Bronchial epithelial cell (primary cell): ENCODE data around the gene PIAS4. TPM values are rescaled to one million over a fixed set of nuclear protein-coding genes. Genes with fewer than 3 reads are reported as not detected.

Experiments used
- DNase-seq: peaks from one replicate; pipeline ENCODE4 v3.0.0-alpha.2; 2010; ENCODE audit warnings: low read depth
- FAIRE-seq: peaks from 2 replicates; lab custom pipeline; 2011; peaks lifted over from hg19 to GRCh38; lab: Jason Lieb, UNC
- H3K27me3 ChIP-seq: 2 replicates; pipeline ENCODE4 v1.5.1; 2011; ENCODE audit warnings: low read length; ENCODE audit not compliant: control insufficient read depth, insufficient read depth
- H3K36me3 ChIP-seq: 2 replicates; pipeline ENCODE4 v1.5.1; 2011; ENCODE audit warnings: low read length; ENCODE audit not compliant: control insufficient read depth, insufficient read depth
- H3K4me3 ChIP-seq: 2 replicates; pipeline ENCODE4 v1.5.1; 2011; ENCODE audit warnings: mild to moderate bottlenecking, low read depth, low read length, control low read depth
- total RNA-seq: library from RNA; depleted of rRNA; stranded (reverse); fragments of >200 nt; gene quantifications from 2 replicates; pipeline ENCODE4 v1.2.1, GENCODE V29; 2014
- TF ChIP-seq, protein P1 (sequence below): IDR thresholded peaks from 2 replicates; pipeline ENCODE4 v1.5.1; 2011; ENCODE audit warnings: mild to moderate bottlenecking, moderate library complexity, low read length, control low read depth, inconsistent platforms; ENCODE audit not compliant: insufficient read depth, severe bottlenecking

Gene PIAS4
- total RNA-seq, 1 donor from 2014 or later: 10.0 TPM

DNA sequence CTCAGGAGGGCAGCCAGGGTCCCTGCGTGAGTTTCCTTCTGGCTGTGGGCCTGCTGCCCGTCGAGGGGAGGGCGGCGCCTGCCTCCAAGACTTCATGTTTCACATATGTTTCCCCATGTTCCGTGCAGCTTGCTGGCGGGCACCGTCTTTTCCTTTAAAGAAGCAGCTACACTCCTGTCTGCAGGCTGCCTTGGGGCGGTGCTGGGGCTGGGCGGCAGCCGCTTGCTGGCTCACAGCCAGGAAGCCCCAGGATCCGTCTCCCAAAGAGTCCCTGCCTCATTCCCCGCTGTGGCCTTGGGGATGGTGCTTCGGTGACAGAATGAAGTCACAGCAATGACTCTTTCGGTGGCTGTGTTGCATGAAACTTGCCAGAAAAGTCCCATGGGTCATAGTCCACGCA, 24.9 kb downstream of the PIAS4 start:
- Histone ChIP-seq H3K36me3 (peaks cover 12% of the 10 kb centered on the region), H3K27me3 (no peaks in the 10 kb centered on the region), H3K4me3 (no peak overlapping the region)
- no peak for FAIRE-seq
- DNase-seq: no peak
- TF ChIP-seq, protein P1, sequence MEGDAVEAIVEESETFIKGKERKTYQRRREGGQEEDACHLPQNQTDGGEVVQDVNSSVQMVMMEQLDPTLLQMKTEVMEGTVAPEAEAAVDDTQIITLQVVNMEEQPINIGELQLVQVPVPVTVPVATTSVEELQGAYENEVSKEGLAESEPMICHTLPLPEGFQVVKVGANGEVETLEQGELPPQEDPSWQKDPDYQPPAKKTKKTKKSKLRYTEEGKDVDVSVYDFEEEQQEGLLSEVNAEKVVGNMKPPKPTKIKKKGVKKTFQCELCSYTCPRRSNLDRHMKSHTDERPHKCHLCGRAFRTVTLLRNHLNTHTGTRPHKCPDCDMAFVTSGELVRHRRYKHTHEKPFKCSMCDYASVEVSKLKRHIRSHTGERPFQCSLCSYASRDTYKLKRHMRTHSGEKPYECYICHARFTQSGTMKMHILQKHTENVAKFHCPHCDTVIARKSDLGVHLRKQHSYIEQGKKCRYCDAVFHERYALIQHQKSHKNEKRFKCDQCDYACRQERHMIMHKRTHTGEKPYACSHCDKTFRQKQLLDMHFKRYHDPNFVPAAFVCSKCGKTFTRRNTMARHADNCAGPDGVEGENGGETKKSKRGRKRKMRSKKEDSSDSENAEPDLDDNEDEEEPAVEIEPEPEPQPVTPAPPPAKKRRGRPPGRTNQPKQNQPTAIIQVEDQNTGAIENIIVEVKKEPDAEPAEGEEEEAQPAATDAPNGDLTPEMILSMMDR: no peak

DNA sequence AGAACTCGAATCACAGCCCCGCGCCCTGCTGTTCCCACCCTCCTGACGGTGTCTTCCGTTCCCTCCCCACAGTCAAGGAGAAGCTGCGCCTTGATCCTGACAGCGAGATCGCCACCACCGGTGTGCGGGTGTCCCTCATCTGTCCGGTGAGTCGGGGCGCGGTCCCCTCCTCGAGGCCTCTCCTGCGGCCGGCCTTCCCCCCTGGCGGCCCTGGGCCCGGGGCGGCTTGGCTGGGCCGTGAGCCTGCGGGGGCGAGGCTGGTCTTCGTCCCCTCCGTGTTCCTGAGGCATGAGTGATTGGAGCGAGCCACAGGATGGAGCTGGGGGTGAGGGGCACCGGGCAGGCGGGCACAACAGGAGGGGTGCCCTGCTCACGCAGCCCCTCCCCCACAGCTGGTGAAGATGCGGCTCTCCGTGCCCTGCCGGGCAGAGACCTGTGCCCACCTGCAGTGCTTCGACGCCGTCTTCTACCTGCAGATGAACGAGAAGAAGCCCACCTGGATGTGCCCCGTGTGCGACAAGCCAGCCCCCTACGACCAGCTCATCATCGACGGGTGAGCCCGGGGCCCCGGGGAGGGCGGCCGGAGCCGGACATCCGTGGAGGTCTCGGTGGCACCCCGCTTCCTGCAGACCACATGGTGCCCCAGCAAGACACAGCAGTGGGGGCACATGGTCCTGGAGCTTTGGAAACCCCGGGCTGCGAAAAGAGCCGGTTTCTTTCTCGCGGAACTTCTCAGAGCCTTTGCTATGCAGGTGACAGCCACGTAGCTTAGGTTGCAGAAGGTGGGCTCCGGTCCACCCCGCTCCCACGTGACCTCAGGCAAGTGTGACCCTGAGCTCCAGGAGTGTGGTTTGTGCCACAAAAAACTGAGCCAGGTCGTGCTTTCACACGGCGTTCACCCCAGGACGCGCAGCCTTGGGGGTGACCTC, 25.8 kb downstream of the PIAS4 start:
- FAIRE-seq (no peak), DNase-seq (no peak)
- H3K4me3 ChIP-seq: no peak overlapping the region
- H3K27me3 ChIP-seq: no peaks in the 10 kb centered on the region
- TF ChIP-seq, protein P1: no peak
- H3K36me3 ChIP-seq: peaks cover 12% of the 10 kb centered on the region

DNA sequence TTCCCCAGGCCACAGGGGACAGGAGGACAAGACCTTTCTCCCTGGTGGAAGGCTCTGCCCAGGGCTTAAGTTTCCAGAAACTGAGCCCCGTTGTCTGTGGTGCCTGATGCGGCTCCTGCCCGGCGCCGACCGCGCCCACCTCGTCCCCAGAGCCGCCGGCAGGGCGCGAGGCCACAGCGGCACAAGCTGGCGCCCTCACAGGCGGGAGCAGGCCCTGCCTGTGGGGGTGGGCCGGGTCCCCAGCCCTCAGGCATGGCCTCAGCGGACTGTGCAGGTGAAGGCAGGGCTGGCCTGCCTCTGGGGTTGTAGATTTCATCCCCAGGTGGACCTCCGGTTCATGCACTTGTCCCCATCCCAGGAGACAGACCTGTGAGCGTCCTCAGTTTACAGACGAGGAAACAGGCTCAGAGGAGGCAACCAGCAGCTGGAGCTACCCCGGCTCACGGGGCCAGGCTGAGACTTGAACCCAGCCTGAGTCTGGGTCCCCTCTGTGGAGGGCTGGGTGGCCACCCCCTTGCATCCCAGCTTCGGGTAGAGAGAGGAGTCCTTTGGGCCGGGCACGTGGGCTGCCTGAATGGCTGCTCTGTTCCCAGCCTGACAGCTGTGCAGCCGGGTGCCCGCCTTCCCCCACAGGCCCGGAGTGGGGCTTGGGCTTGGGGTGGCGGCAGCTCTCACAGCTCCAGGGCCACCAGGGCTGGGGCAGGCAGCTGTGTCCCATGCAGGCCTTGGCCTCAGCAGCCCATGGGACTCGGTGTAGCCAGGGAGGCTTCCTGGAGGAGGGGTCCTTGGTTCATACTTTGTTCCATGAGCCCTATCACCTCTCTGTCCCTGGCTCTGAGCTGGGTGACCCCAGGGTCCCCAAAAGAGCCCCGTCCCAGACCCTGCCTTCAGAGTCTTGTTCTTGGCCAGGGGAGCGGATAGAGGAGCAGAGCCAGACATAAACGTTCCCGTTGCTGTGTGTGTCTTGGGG, 26.8 kb downstream of the PIAS4 start:
- FAIRE-seq (no peak), DNase-seq (no peak)
- Histone ChIP-seq H3K4me3 (no peak overlapping the region), H3K36me3 (peaks cover 7% of the 10 kb centered on the region), H3K27me3 (no peaks in the 10 kb centered on the region)
- TF ChIP-seq, protein P1: no peak

DNA sequence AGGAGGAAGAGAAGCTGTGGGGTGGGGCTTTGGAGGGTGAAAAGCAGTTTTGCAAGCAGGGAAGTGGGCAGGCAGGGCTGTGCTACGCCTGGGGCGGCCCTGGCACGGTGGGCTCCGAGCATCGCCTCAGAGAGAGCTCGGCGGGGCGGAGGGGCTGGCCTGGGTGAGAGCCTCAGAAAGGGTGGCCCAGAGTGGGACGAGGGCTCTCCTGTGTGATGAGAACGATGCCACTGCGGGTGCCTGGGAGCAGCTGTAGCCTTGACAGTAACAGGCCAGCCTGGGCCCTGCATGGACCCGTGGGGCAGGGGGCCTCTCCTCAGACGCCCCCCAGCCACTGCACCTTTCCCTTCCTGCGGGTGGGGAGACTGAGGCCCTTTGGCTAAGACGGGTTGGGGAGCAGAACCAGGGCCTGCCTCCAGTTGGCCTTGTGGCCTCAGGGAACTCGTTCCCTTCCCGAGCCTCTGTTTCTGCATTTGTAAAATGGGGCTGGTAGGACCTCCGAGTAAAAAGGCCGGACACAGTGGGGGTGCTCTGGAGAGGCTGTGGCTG, 27.6 kb downstream of the PIAS4 start:
- H3K4me3 ChIP-seq: no peak overlapping the region
- FAIRE-seq (no peak), DNase-seq (no peak)
- TF ChIP-seq, protein P1: no peak
- H3K27me3 ChIP-seq: no peaks in the 10 kb centered on the region
- peaks cover 6% of the 10 kb centered on the region for H3K36me3 ChIP-seq

DNA sequence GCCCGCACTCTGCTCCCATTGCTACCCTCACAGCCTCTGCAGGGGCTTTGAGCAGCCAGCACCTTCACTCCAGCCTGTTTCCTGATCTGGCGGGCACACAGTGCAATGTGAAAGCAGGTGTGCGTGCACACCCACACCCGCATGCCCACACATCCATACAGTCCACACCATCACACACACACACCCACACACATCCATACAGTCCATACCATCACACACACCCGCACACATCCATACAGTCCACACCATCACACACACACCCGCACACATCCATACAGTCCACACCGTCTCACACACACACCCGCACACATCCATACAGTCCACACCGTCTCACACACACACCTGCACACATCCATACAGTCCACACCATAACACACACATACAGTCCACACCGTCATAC, 28.0 kb downstream of the PIAS4 start:
- DNase-seq (no peak), FAIRE-seq (peak; percentile 100)
- Histone ChIP-seq H3K36me3 (peaks cover 6% of the 10 kb centered on the region), H3K4me3 (no peak overlapping the region), H3K27me3 (no peaks in the 10 kb centered on the region)
- TF ChIP-seq, protein P1: no peak
